ENCODE results near the gene GANC. TPM values are rescaled to one million over a fixed set of nuclear protein-coding genes. Genes with fewer than 3 reads are reported as not detected.

The GANC gene
- total and polyA plus RNA-seq, 2 experiments from 2014 or later = 7.4 to 12.6 TPM

GRCh38 chr15:42314818-42315217, 41.8 kb downstream of the GANC start (continued):
- TF ChIP-seq REST (IDR thresholded peaks at IDR 0.05; ENCODE audit: unreplicated experiment) (no peak), ZNF331 (CRISPR knock-in tag; IDR thresholded peaks at IDR 0.05; ENCODE audit: low read depth) (no peak), NANOG (IDR thresholded peaks at IDR 0.05; ENCODE audit: borderline replicate concordance) (no peak), STAT1 (IDR thresholded peaks at IDR 0.05; ENCODE audit: unreplicated experiment) (no peak), POLR2AphosphoS5 (IDR thresholded peaks at IDR 0.05; ENCODE audit: low read depth) (no peak), EZH2phosphoT487 (IDR thresholded peaks at IDR 0.05; ENCODE audit: unreplicated experiment) (no peak), CREB1 (CRISPR knock-in tag; IDR thresholded peaks at IDR 0.05; ENCODE audit: low read depth) (no peak), CTCF (conservative IDR thresholded peaks at IDR 0.05; ENCODE audit: low read depth in 2 of 2) (no peak), ZNF114 (CRISPR knock-in tag; IDR thresholded peaks at IDR 0.05) (no peak)

- no peak overlapping the region for H3K27ac Mint-ChIP-seq
- DNase-seq (ENCODE audit: low spot score) (no peak), ATAC-seq (no peak)
- no peaks in the 10 kb centered on the region for H3K27me3 Mint-ChIP-seq (ENCODE audit: insufficient read depth, low read depth, poor library complexity)
- H3K36me3 Mint-ChIP-seq (ENCODE audit: low read depth) = peaks cover 3% of the 10 kb centered on the region; the same call in 1 of the 3 replicates
- H3K4me2 ChIP-seq = no peak overlapping the region
- no peaks in the 10 kb centered on the region for H4K20me1 ChIP-seq (replicated peaks; ENCODE audit: insufficient read depth)
- H3K9me3 Mint-ChIP-seq = no peaks in the 10 kb centered on the region
- no peak overlapping the region for H3K4me3 Mint-ChIP-seq
- H2AFZ ChIP-seq = no peak overlapping the region
- H3K36me3 ChIP-seq (ENCODE audit: insufficient read depth) = no peaks in the 10 kb centered on the region
- no peaks in the 10 kb centered on the region for H3F3A ChIP-seq (replicated peaks; ENCODE audit: low read depth)
- H3K4me1 Mint-ChIP-seq = peaks cover 4% of the 10 kb centered on the region; the same call in 2 of the 3 replicates
- no peak overlapping the region for H3K4me3 ChIP-seq
- no peaks in the 10 kb centered on the region for H3K9me2 ChIP-seq (ENCODE audit: insufficient read depth)
- no peaks in the 10 kb centered on the region for H3K27me3 ChIP-seq (ENCODE audit: insufficient read depth)
- H3K27ac ChIP-seq (ENCODE audit: low read depth) = no peak overlapping the region
- no peaks in the 10 kb centered on the region for H3K79me2 ChIP-seq (replicated peaks; ENCODE audit: insufficient read depth)
- no peaks in the 10 kb centered on the region for H3K4me1 ChIP-seq (ENCODE audit: insufficient read depth)
- no peak for TF ChIP-seq REST (IDR thresholded peaks at IDR 0.05; ENCODE audit: unreplicated experiment)
- no peak for TF ChIP-seq EZH2phosphoT487 (IDR thresholded peaks at IDR 0.05; ENCODE audit: unreplicated experiment)
- TF ChIP-seq STAT1 (IDR thresholded peaks at IDR 0.05; ENCODE audit: unreplicated experiment) = no peak
- no peak for TF ChIP-seq ZNF462 (CRISPR knock-in tag; IDR thresholded peaks at IDR 0.05)
Observed at GRCh38 chr15:42315521-42315920, 42.5 kb downstream of the GANC start.

Measured in GM23338 (cell line).